ENCODE data around the gene AXL.

Gene AXL

DNA sequence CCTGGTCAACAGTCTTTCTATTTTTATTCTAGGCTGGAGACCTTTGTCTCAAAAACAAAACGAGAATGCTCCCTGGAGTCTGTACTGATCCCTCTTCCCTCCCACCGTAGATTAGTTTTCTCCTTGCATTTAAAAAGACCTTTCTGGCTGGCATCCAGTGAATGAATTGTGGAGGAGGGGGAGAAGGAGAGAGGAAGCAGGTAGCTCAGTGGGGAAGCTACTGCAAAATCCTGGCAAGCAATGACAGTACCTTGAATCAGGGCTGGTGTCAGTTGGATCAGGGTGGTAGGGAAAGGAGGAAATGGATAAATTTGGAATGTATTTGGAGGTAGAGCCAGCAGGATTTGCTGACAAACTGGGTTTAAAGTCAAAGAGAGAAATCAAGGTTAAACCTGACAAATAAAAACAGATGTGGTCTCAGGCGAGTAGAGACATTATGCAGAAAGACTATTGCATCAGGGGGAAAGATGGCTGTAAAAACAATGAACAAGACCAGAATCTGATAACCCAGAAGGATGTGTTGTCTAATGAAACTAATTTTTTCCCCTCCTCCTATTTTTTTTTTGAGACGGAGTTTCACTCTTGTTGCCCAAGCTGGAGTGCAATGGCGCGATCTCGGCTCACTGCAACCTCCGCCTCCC lies 29.5 kb upstream of the AXL start:
- TF ChIP-seq, protein P1, sequence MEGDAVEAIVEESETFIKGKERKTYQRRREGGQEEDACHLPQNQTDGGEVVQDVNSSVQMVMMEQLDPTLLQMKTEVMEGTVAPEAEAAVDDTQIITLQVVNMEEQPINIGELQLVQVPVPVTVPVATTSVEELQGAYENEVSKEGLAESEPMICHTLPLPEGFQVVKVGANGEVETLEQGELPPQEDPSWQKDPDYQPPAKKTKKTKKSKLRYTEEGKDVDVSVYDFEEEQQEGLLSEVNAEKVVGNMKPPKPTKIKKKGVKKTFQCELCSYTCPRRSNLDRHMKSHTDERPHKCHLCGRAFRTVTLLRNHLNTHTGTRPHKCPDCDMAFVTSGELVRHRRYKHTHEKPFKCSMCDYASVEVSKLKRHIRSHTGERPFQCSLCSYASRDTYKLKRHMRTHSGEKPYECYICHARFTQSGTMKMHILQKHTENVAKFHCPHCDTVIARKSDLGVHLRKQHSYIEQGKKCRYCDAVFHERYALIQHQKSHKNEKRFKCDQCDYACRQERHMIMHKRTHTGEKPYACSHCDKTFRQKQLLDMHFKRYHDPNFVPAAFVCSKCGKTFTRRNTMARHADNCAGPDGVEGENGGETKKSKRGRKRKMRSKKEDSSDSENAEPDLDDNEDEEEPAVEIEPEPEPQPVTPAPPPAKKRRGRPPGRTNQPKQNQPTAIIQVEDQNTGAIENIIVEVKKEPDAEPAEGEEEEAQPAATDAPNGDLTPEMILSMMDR (IDR thresholded peaks at IDR 0.05) = no peak

GRCh38 chr19:41192574-41193429 lies 26.2 kb upstream of the AXL start, which contains the start of gene CYP2S1:
Gene CYP2S1 (plus strand): TSS chr19:41193219. CDS start chr19:41193265, 46 bp downstream.
- TF ChIP-seq, protein P1 (IDR thresholded peaks at IDR 0.05) = no peak

DNA sequence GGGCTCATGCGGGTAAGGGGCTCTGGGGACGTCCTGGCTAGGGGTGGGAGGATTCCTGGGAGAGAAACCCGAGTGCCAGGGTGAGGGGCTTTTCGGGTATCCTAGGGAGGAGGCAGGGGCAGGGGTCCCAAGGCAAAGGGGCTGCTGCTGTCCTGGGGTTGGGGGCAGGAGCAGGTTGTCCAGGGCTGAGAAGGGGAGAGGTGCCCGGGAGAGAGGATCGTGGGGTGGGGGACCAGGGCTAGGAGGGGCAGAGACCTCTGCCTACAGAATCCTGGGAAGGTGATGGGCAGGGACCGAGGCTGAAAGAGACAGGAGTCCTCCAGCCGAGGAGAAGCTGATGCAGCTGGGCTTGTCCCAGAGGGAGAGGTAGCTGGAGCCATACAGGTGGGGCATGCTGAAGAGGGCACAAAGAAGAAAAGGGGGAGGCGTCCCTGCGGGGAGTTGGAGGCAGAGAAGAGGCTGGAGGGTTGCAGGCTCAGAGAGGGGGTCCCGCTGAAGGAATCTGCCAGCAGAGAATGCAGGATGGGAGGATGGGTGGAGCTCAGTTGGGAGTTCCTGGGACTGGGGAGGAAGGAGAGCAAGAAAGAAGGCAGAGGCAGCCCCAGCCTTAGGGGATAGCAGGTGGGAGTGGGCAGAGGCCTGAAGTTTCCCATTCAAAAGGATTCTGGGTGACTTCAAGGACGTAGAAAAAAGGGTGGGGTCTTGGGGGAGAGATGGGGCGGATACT lies 25.4 kb upstream of the AXL start:
- TF ChIP-seq, protein P1 (IDR thresholded peaks at IDR 0.05) = no peak

DNA sequence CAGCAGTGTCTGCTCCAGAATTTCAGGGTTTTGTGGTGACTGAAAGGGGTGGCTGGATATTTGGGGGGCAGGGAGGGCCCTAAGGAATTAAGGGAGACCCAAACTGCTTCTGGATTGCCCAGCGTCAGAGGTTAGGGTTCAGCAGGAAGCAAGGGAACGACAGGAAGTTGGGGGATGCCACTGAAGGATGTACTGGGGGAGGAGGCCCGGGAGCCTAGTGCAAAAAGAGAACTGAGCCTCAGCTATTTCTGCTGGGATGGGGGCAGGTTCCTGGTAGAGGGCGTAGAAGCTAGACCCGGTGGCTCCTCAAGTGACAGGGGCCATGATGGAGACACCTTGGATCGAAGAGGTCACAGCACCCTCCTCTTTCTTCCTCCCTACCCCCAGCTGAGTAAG lies 24.9 kb upstream of the AXL start:
- TF ChIP-seq, protein P1 (IDR thresholded peaks at IDR 0.05) = no peak

GRCh38 chr19:41195675-41196497 lies 23.1 kb upstream of the AXL start:
- TF ChIP-seq, protein P1 (IDR thresholded peaks at IDR 0.05) = no peak

DNA sequence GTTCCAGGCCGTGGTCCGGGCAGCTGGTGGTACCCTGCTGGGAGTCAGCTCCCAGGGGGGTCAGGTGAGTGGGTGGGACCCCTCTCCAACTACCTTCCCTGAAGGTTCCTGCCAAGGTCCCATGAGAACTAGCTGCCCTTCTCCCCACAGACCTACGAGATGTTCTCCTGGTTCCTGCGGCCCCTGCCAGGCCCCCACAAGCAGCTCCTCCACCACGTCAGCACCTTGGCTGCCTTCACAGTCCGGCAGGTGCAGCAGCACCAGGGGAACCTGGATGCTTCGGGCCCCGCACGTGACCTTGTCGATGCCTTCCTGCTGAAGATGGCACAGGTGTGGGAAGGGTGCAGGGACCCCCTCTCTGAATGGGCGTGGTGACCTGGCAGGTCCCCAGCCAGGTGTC lies 20.5 kb upstream of the AXL start:
- TF ChIP-seq, protein P1 (IDR thresholded peaks at IDR 0.05) = no peak

- TF ChIP-seq, protein P1 (IDR thresholded peaks at IDR 0.05) = no peak
Observed at GRCh38 chr19:41203371-41203770, 15.7 kb upstream of the AXL start.

All from LNCAP (cell line).